ENCODE data around the gene CYFIP1.

GRCh38 chr15:22942306-22942855, 37.8 kb downstream of the CYFIP1 start:
- TF ChIP-seq CTCF (IDR thresholded peaks at IDR 0.05; ENCODE audit: insufficient read depth, low read length, poor library complexity, severe bottlenecking) (no peak), EZH2phosphoT487 (conservative IDR thresholded peaks at IDR 0.05; ENCODE audit: low read length) (no peak)

Measured in SU-DHL-6 (cell line).